ENCODE results near the gene NANS. TPM values are rescaled to one million over a fixed set of nuclear protein-coding genes. Genes with fewer than 3 reads are reported as not detected.
A peak's percentile ranks its signal among the peaks of the same experiment; 100 is the strongest.
"Not testable (repeated sequence)": the region's sequence is repeated elsewhere in the genome, so short reads cannot be mapped to it uniquely, and the experiment has no call there.

Gene NANS
- total RNA-seq, 4 donors from 2014 or later, result 29.0 to 64.7 (median 34.2) TPM

GRCh38 chr9:98117984-98118639 is 61.6 kb downstream of the NANS start:
- DNase-seq, result no peak
- intact Hi-C loops (cut with DNase I; ENCODE audit: low total_unique reads) (no loop called here), in situ Hi-C loops (cut with MboI; ENCODE audit: low sequenced_read_pairs in 4 of 4) (no loop called here)
- no peaks in the 10 kb centered on the region for H3K36me3 ChIP-seq
- peaks cover 0 to 5% of the 10 kb centered on the region in 2 donors for H3K4me1 ChIP-seq
- H3K27ac ChIP-seq, result peak overlapping the region in 1 of 4 donors; percentile 16
- peaks cover 0 to 3% (median 0%) of the 10 kb centered on the region in 3 donors for H3K27me3 ChIP-seq
- TF ChIP-seq CTCF (IDR thresholded peaks at IDR 0.05 in 4 of 5, conservative IDR thresholded peaks at IDR 0.05 in 1 of 5), result no peak
- no peak for TF ChIP-seq POLR2A (IDR thresholded peaks at IDR 0.05)
- H3K9me3 ChIP-seq, result no peaks in the 10 kb centered on the region
- no peak for ATAC-seq
- peak overlapping the region; percentile 60 to 89 (median 64) for H3K4me3 ChIP-seq

- Histone ChIP-seq H3K4me3 (peak within 1 kb of the TSS; percentile 60 to 89 (median 64)), H3K27ac (peak within 1 kb of the TSS in 3 of 4 donors; percentile 15 to 18 (median 16)), H3K36me3 (no peaks in the 10 kb centered on the region), H3K9me3 (no peaks in the 10 kb centered on the region), H3K4me1 (peaks cover 0 to 5% of the 10 kb centered on the region in 2 donors), H3K27me3 (peaks cover 0 to 3% (median 0%) of the 10 kb centered on the region in 3 donors)
- intact Hi-C loops (cut with DNase I; ENCODE audit: low total_unique reads) (no loop called here), in situ Hi-C loops (cut with MboI; ENCODE audit: low sequenced_read_pairs in 4 of 4) (no loop called here)
- TF ChIP-seq POLR2A (IDR thresholded peaks at IDR 0.05), result no peak
- TF ChIP-seq CTCF (IDR thresholded peaks at IDR 0.05 in 4 of 5, conservative IDR thresholded peaks at IDR 0.05 in 1 of 5), result no peak
- DNase-seq (no peak), ATAC-seq (peak in 1 of 2 donors; percentile 33)
Observed at GRCh38 chr9:98118640-98119601, 62.4 kb downstream of the NANS start, which contains the start of gene TRIM14. TRIM14 (minus strand) TSS chr9:98119222; CDS start chr9:98119188, 34 bp downstream.

- Histone ChIP-seq H3K4me3 (no peak overlapping the region), H3K9me3 (no peaks in the 10 kb centered on the region), H3K27ac (peak overlapping the region in 1 of 4 donors; percentile 17), H3K4me1 (peaks cover 0 to 5% of the 10 kb centered on the region in 2 donors), H3K36me3 (no peaks in the 10 kb centered on the region), H3K27me3 (peaks cover 0 to 3% (median 0%) of the 10 kb centered on the region in 3 donors)
- DNase-seq, result no peak
- ATAC-seq, result no peak
- in situ Hi-C loops (cut with MboI; ENCODE audit: low sequenced_read_pairs in 4 of 4), result no loop called here
- intact Hi-C loops (cut with DNase I; ENCODE audit: low total_unique reads), result no loop called here
- TF ChIP-seq POLR2A (IDR thresholded peaks at IDR 0.05) (no peak), CTCF (IDR thresholded peaks at IDR 0.05 in 4 of 5, conservative IDR thresholded peaks at IDR 0.05 in 1 of 5) (no peak)
Observed at GRCh38 chr9:98120476-98120875, 63.9 kb downstream of the NANS start.

- intact Hi-C loops (cut with DNase I; ENCODE audit: low total_unique reads) (no loop called here), in situ Hi-C loops (cut with MboI; ENCODE audit: low sequenced_read_pairs in 4 of 4) (no loop called here)
- Histone ChIP-seq H3K36me3 (no peaks in the 10 kb centered on the region), H3K4me3 (no peak overlapping the region), H3K4me1 (peaks cover 0 to 5% of the 10 kb centered on the region in 2 donors), H3K9me3 (no peaks in the 10 kb centered on the region), H3K27ac (no peak overlapping the region), H3K27me3 (peaks cover 0 to 3% (median 0%) of the 10 kb centered on the region in 3 donors)
- DNase-seq (no peak), ATAC-seq (peak; percentile 24 to 45)
- TF ChIP-seq CTCF (IDR thresholded peaks at IDR 0.05 in 4 of 5, conservative IDR thresholded peaks at IDR 0.05 in 1 of 5) (no peak), POLR2A (IDR thresholded peaks at IDR 0.05) (no peak)
Observed at GRCh38 chr9:98121058-98121457, 64.5 kb downstream of the NANS start.

DNA sequence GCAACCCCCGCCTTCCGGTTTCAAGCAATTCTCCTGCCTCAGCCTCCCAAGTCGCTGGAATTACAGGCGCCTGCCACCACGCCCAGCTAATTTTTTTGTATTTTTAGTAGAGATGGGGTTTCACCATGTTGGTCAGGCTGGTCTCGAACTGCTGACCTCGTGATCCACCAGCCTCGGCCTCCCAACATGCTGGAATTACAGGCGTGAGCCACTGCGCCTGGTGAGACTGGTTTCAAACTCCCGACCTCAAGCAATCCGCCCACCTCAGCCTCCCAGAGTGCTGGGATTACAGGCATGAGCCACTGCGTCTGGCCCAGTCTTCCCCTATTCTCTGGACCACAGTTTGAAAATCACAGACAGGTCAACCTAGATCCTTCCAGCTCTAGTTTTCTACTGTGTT is 67.6 kb downstream of the NANS start:
- intact Hi-C loops (cut with DNase I; ENCODE audit: low total_unique reads); in situ Hi-C loops (cut with MboI; ENCODE audit: low sequenced_read_pairs in 4 of 4); DNase-seq; H3K4me1 ChIP-seq; H3K9me3 ChIP-seq; H3K27ac ChIP-seq; H3K36me3 ChIP-seq; H3K27me3 ChIP-seq; ATAC-seq; H3K4me3 ChIP-seq: not testable (repeated sequence)
